ENCODE data around the gene PRXL2B.
"Not testable (repeated sequence)": the region's sequence is repeated elsewhere in the genome, so short reads cannot be mapped to it uniquely, and the experiment has no call there.

Gene PRXL2B

GRCh38 chr1:2569060-2569459, 17.5 kb upstream of the PRXL2B start:
- Mint-ChIP-seq H3K36me3 (ENCODE audit: low read depth) (no peaks in the 10 kb centered on the region), H3K4me3 (peak overlapping the region; percentile 40), H3K4me1 (peaks cover 40% of the 10 kb centered on the region), H3K27me3 (ENCODE audit: low read depth, poor library complexity) (peaks cover 11% of the 10 kb centered on the region), H3K9me3 (peaks cover 17% of the 10 kb centered on the region), H3K27ac (no peak overlapping the region)
- DNase-seq: no peak
- TF ChIP-seq CTCF (IDR thresholded peaks at IDR 0.05): no peak

- H3K36me3 Mint-ChIP-seq (ENCODE audit: low read depth); DNase-seq; H3K27ac Mint-ChIP-seq; H3K4me3 Mint-ChIP-seq: not testable (repeated sequence)
- peaks cover 39% of the 10 kb centered on the region for H3K4me1 Mint-ChIP-seq
- H3K27me3 Mint-ChIP-seq (ENCODE audit: low read depth, poor library complexity): peaks cover 11% of the 10 kb centered on the region
- peaks cover 20% of the 10 kb centered on the region for H3K9me3 Mint-ChIP-seq
Observed at GRCh38 chr1:2569703-2570102, 16.9 kb upstream of the PRXL2B start.

- H3K27ac Mint-ChIP-seq: no peak overlapping the region
- no peak for DNase-seq
- no peak overlapping the region for H3K4me3 Mint-ChIP-seq
- peaks cover 20% of the 10 kb centered on the region for H3K9me3 Mint-ChIP-seq
- H3K4me1 Mint-ChIP-seq: peaks cover 33% of the 10 kb centered on the region
- H3K36me3 Mint-ChIP-seq (ENCODE audit: low read depth): no peaks in the 10 kb centered on the region
- H3K27me3 Mint-ChIP-seq (ENCODE audit: low read depth, poor library complexity): peaks cover 11% of the 10 kb centered on the region
- no peak for TF ChIP-seq CTCF (IDR thresholded peaks at IDR 0.05)
Observed at GRCh38 chr1:2570332-2570731, 16.2 kb upstream of the PRXL2B start.

GRCh38 chr1:2571348-2571747, 15.2 kb upstream of the PRXL2B start:
- TF ChIP-seq CTCF (IDR thresholded peaks at IDR 0.05): no peak
- H3K27me3 Mint-ChIP-seq (ENCODE audit: low read depth, poor library complexity): peaks cover 8% of the 10 kb centered on the region
- peaks cover 29% of the 10 kb centered on the region for H3K4me1 Mint-ChIP-seq
- no peak overlapping the region for H3K27ac Mint-ChIP-seq
- no peaks in the 10 kb centered on the region for H3K36me3 Mint-ChIP-seq (ENCODE audit: low read depth)
- H3K9me3 Mint-ChIP-seq: peaks cover 20% of the 10 kb centered on the region
- no peak for DNase-seq
- no peak overlapping the region for H3K4me3 Mint-ChIP-seq

- TF ChIP-seq CTCF (IDR thresholded peaks at IDR 0.05): no peak
- Mint-ChIP-seq H3K36me3 (ENCODE audit: low read depth) (no peaks in the 10 kb centered on the region), H3K9me3 (peaks cover 20% of the 10 kb centered on the region), H3K4me3 (no peak overlapping the region), H3K27ac (no peak overlapping the region), H3K4me1 (peaks cover 42% of the 10 kb centered on the region), H3K27me3 (ENCODE audit: low read depth, poor library complexity) (peaks cover 8% of the 10 kb centered on the region)
- DNase-seq: no peak
Observed at GRCh38 chr1:2573250-2573920, 13.2 kb upstream of the PRXL2B start.

- Mint-ChIP-seq H3K4me3 (no peak overlapping the region), H3K9me3 (peaks cover 20% of the 10 kb centered on the region), H3K4me1 (peaks cover 45% of the 10 kb centered on the region), H3K27ac (no peak overlapping the region), H3K27me3 (ENCODE audit: low read depth, poor library complexity) (peaks cover 8% of the 10 kb centered on the region), H3K36me3 (ENCODE audit: low read depth) (no peaks in the 10 kb centered on the region)
- no peak for TF ChIP-seq CTCF (IDR thresholded peaks at IDR 0.05)
- no peak for DNase-seq
Observed at GRCh38 chr1:2574350-2574749, 12.2 kb upstream of the PRXL2B start.
